GM21447 (cell line): Measurements from ENCODE around the gene SNIP1.
"Not testable (repeated sequence)": the region's sequence is repeated elsewhere in the genome, so short reads cannot be mapped to it uniquely, and the experiment has no call there.

ENCODE experiments used
- ATAC-seq: cut with Tn5 transposase; IDR thresholded peaks from one replicate; pipeline ENCODE4 v1.9.1; 2021; ENCODE audit not compliant: unreplicated experiment

Gene SNIP1

GRCh38 chr1:37553927-37554808 is at the start of gene SNIP1:
TSS of gene SNIP1 (minus strand) at chr1:37554293. CDS start at chr1:37554229, 64 bp downstream.
- peak; percentile 85 for ATAC-seq

- no peak for ATAC-seq
Measured at GRCh38 chr1:37602750-37603694, 48.9 kb upstream of the SNIP1 start.

GRCh38 chr1:37601441-37601840 is 47.3 kb upstream of the SNIP1 start:
- no peak for ATAC-seq

- ATAC-seq: no peak
Measured at GRCh38 chr1:37599940-37600339, 45.8 kb upstream of the SNIP1 start.

- peak; percentile 1 for ATAC-seq
Measured at GRCh38 chr1:37596182-37596667, 42.1 kb upstream of the SNIP1 start.

- peak; percentile 96 for ATAC-seq
Measured at GRCh38 chr1:37595440-37596181, 41.5 kb upstream of the SNIP1 start, which contains the start of gene GNL2. TSS of gene GNL2 (minus strand) at chr1:37595937. CDS start at chr1:37595822, 115 bp downstream.

GRCh38 chr1:37593726-37594125 is 39.6 kb upstream of the SNIP1 start:
- ATAC-seq: no peak

GRCh38 chr1:37588939-37589338 is 34.8 kb upstream of the SNIP1 start:
- no peak for ATAC-seq

GRCh38 chr1:37584544-37584943 is 30.5 kb upstream of the SNIP1 start:
- ATAC-seq: not testable (repeated sequence)

GRCh38 chr1:37575692-37576091 is 21.6 kb upstream of the SNIP1 start:
- no peak for ATAC-seq

- no peak for ATAC-seq
Measured at GRCh38 chr1:37574834-37575480, 20.9 kb upstream of the SNIP1 start.

- ATAC-seq: no peak
Measured at GRCh38 chr1:37570528-37571334, 16.6 kb upstream of the SNIP1 start.

- ATAC-seq: no peak
Measured at GRCh38 chr1:37567023-37567422, 12.9 kb upstream of the SNIP1 start.

- no peak for ATAC-seq
Measured at GRCh38 chr1:37564892-37565291, 10.8 kb upstream of the SNIP1 start.

GRCh38 chr1:37562984-37563383 is 8.9 kb upstream of the SNIP1 start:
- ATAC-seq: no peak

- ATAC-seq: no peak
Measured at GRCh38 chr1:37561133-37562132, 7.3 kb upstream of the SNIP1 start.

GRCh38 chr1:37560401-37561132 is 6.5 kb upstream of the SNIP1 start:
- no peak for ATAC-seq
